Activated CD4-positive, alpha-beta T cell treated with anti-CD3 and anti-CD28 coated beads for 24 hours (primary cell): ENCODE data around the gene EXD1.
"Not testable (repeated sequence)": the region's sequence is repeated elsewhere in the genome, so short reads cannot be mapped to it uniquely, and the experiment has no call there.

Source experiments
- DNase-seq, 2 donors: peaks; one replicate each; pipeline ENCODE4 v3.0.0-alpha.2; 2020; ENCODE audit warnings: low read depth in 2 of 2

The EXD1 gene, protein sequence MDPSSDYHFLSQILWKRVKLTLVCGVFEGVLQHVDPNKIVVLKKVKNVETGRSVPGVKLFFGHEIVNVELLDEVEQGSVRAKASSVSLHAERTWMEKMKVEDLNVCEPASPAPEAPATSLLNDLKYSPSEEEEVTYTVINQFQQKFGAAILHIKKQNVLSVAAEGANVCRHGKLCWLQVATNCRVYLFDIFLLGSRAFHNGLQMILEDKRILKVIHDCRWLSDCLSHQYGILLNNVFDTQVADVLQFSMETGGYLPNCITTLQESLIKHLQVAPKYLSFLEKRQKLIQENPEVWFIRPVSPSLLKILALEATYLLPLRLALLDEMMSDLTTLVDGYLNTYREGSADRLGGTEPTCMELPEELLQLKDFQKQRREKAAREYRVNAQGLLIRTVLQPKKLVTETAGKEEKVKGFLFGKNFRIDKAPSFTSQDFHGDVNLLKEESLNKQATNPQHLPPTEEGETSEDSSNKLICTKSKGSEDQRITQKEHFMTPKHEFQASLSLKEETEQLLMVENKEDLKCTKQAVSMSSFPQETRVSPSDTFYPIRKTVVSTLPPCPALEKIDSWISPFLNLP

DNA sequence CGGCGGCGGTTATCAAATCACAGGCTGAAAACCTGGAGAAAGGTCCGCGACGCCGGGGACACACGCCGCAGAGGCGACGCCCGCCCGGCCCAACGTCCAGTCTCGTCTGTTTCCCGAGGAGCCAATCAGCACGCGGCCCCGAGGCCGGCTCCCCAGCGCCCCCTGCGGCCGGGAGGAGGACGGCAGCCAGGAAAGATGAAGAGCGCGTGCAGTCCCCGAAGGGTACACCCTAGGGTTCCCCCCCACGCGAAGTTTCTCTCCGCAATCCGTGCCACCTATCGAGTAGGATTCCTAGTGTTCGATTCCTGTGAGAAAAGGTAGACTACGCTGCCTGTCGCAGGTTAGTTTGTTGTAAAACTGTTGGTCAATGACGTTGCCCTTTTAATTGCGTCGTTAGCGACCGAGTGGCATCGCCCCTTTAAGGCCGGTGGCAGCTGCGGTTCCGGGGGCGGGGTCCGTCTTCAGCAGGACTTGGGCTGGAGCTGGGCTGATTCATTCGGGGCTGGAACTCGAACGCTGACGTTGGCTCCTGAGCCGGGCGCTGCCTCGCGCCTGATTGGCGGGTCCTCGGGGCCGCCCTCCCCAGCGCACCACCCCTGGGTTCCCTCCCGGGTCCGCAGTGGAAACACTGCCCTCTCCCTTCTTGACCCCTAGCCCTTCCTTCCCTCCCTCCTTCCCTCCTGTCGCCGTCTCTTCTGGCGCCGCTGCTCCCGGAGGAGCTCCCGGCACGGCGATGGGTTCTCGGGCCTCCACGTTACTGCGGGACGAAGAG is at the start of gene EXD1, which contains the start of gene CHP1:
Gene EXD1 (minus strand): TSS at position 108 of the 772 bp plus-strand sequence. CDS start 4,182 bp downstream, outside the sequence.
Gene CHP1 (plus strand): TSS at position 619 of the 772 bp plus-strand sequence. CDS start 115 bp downstream, at position 734.
- DNase-seq = peak; percentile 97

DNA sequence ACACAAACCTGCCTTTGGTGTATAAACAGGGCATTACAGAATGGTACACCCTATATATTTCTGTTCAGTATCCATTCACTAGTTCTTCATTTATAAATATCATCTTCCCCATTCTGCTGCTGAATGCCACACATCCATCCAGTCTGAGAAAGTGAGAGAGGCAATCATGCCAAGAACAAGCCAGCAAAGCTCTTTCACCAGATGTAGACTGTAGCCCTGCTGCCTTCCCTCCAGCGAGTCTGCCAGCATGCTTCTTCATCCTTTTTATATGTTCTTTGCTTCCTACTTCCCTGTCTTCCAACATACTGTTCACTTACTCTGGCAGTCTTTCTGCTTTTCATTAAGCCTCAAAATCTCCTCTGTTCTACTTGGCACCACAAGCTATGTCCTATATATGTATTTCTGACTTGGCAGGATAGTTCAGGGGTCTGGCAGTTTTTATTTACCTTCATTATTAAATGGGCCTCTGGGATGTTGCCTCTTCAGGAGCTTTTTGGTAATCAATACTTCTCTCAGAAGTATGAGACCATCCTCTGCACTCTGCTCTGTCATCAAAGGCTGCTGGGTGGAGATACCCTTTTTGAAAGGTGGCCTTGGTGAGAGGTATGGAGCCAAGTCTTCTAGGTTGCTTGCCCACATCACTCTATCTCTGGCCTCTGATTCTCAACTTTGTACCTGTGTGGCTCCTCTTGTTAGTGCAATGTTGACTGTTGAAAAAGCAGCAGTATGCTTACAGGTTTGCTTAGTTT is 49.2 kb upstream of the EXD1 start:
- no peak for DNase-seq

DNA sequence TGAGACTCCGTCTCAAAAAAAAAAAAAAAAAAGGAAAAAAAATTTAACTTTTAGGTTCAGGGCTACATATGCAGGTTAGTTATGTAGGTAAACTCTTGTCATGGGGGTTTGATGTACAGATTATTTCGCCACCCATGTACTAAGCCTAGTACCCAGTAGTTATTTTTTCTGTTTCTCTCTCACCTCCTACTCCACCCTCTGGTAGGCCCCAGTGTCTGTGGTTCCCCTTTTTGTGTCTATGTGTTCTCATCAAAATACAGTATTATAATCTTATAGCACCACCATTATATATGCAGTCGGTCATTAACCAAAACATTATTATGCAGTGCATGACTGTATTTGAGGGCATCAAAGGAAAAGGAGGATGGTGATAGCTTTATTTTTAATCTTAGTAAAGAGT is 47.8 kb upstream of the EXD1 start:
- no peak for DNase-seq

DNA sequence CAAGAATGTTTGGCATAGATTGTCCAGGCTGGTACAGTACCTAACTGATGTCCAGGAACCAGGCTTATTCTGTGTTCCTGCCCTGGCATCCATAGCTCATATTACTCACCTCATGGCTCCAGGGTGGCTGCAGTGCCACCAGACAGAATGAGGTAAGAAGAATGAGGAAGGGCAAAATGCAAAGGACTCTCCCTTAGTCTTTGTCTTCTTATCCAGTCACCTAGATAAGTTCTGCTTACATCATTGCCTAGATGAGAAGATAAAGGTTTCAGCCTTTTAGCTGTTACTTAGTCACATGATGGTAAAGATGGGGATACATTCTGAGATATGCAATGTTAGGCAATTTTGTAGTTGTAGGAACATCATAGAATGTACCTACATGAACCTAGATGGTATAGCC is 46.3 kb upstream of the EXD1 start:
- DNase-seq = no peak

DNA sequence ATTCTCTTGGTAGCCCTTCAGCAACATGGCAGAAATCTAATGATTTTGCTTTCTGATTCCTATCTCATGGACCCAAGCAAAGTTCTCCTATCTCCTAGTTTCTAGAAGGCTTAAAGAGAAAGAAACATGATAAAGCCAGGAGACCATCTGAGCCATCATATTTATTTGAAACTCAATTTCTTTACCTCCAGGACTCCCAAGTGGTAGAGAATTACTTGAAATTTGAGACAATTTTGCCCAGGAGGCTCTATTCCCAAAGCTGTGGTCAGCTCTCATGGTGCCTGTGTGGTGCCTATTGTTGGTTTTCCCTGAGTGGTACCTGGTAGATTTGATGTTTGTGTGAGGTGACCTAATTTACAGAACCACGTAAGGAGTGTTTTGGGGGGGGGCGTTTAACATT is 39.3 kb upstream of the EXD1 start:
- DNase-seq = no peak

DNA sequence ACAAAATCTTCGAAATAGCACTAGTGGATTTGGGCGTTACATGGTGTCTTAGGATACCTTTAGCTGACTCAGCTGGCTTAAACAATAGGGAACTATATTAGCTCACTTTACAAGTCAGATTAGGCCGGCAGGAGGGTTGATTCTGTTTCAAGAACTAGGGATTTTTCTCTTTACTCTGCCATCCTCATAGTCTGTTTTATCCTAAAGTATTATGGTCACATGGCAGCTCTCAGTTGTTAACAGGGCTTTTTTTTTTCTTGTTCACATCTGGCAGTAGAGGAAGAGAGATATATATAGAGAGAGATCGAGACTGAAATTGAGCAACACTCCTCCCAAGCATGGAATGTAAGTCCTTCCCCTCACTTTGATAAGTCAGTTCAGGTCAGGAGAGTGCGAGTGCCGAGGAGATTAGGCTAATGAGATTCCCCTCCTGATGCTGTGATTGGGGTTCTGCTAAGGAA is 33.4 kb upstream of the EXD1 start:
- DNase-seq = no peak

DNA sequence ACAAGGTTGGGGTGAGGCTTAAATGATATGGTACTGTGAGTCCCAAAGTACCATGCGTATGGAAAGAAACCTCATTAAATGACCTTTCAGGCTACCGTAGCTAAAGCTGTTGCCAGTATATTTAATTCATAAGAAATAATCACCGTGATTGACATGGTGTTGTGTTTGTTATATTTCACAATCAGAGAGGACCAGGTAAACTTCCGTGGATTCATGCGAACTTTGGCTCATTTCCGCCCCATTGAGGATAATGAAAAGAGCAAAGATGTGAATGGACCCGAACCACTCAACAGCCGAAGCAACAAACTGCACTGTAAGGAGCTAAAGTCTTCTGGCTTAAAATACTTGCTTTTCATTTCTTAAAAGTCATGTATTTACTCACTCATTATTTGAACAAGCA is 32.0 kb upstream of the EXD1 start:
- no peak for DNase-seq

DNA sequence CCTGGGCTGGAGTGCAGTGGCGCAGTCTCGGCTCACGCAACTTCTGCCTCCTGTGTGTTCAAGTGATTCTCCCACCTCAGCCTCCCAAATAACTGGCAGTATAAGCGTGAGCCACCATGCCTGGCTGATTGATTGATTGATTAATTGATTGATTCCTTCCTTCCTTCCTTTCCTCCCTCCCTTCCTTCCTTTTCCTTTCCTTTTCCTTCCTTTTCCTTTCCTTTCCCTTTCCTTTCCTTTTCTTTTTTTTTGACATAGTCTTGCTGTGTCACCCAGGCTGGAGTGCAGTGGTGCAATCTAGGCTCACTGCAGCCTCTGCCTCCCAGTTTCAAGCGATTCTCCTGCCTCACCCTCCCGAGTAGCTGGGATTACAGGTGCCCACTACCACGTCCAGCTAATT is 30.4 kb upstream of the EXD1 start:
- not testable (repeated sequence) for DNase-seq

DNA sequence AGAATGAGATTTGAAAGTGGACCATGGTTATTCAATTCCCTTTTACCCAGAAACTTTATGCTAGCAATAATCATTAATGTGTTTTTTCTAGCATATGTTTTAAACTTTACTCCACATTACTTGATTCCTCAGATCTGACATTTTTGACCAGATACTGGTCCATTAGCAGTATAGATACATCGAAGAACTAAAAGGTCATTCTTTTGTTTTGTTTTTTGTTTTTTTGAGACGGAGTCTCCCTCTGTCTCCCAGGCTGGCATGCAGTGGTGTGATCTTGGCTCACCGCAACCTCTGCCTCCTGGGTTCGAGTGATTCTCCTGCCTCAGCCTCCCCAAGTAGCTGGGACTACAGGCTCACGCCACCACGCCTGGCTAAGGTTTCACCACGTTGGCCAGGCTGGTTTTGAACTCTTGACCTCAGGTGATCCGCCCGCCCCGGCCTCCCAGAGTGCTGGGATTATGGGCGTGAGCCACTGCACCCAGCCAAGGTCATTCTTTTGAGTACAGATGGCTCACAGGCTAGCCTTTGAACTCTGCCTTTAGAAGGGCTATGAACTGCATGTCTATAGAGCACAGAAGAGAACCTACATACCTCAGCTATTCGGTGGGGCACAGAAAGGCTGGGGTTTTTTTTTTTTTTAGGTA is 29.1 kb upstream of the EXD1 start:
- DNase-seq = no peak

DNA sequence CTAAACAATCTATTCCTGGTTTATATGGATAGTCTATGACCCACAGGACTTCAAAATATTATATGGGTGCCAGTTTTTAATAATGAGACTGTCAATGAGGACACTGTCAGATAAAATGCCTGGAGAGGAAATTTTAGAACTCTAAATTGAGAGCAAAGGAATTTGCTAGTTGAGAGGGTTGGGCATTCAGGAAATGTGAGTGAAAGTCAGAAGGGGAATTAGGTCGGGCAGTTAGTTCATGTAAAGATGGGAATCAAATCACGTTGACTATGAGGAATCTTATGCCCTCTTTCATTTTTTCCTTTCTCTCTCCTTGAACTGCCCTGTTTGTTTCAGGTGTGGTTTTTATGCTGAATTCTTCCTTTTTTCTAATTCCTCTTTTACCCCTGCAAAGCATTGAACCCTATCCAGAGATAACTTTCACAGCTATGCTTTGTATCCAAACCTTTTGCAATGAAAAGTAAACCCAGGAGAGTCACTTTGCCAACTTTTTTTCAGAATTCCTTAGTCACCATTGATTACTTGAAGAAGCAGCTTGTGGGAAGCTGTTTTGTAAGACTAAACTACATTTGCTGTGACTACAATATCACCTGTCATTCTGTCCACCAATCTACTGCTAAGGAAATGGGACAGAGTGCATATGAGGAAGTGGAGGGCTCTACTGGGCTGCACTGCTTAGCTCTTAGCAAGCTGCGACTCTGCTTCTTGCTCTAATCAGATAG is 28.4 kb upstream of the EXD1 start:
- no peak for DNase-seq

DNA sequence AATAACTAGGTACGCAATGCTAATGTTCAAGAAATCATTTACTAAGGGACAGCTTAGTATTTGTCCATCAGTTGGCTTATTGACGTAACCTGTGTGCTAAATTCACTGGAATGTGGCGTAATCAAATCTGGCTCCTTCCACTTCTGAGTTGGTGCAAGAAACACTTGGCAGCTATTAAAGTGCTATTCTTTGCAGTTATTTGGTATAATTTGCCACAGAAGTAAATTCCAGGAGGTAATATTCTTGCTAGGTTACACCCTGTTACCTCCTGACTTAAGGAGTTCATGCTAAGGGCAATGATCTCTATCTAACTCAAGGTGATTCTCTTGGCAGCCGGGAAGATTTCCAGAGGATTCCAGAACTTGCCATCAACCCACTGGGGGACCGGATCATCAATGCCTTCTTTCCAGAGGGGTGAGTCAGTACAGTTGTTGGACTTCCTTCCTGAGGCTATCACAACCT is 26.1 kb upstream of the EXD1 start:
- no peak for DNase-seq

DNA sequence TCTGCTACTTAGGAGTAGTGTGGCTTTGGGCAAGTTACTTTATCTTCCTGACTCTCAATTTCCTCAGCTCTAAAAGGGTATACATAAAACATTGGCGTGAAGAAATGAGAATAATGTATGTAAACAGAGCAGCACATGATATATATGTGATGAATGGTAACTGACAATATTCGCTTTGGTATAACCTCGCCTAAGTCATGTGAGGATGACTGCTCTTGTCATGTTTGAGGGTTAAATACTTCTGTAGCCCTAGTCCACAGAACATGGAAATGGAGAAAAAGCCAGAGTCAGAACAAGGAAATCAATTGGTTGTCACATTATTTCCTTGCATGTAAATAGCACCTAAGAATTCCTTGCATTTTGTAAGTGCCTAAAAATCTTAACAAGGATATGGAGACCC is 25.5 kb upstream of the EXD1 start:
- no peak for DNase-seq

DNA sequence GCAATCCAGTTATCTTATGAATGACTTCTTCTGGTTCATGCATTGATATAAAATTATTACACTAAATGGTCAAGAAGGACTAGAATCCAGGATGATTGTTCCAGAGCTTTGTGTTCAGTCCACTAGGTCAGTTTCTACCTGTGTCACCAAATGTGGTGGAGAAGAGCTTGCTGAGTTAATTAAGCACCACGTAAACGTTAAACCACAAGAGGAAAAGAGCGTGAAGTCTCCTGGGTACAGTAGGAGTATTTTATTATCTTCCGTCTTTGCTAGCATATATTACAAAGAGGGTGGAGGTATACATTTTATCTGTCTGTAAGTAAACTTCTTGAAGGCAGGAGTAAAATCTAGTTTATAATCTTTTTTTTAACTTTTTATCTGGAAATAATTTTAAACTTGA is 24.0 kb upstream of the EXD1 start:
- no peak for DNase-seq

DNA sequence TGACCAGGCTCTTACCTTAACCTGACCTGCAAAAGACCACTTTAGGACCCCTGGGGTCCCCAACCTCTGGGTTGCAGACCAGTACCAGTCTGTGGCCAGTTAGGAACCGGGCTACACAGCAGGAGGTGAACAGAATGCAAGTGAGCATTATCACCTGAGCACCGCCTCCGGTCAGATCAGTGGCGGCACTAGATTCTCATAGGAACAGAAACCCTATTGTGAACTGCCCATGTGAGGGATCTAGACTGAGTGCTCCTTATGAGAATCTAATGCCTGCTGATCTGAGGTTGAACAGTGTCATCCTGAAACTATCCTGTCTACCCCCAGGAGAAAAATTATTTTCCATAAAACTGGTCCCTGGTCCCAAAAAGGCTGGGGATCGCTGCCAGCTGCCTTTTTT is 20.9 kb upstream of the EXD1 start:
- DNase-seq = no peak

DNA sequence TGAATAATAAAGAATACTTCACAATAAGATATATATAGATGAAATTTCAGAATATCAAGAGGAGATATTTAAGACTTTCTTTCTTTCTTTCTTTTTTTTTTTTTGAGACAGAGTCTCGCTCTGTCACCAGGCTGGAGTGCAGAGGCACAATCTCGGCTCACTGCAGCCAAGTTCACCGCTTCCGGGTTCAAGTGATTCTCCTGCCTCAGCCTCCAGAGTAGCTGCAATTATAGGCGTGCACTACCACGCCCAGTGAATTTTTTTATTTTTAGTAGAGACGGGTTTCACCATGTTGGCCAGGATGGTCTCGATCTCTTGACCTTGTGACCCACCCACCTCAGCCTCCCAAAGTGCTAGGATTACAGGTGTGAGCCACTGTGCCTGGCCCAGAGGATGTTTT is 20.2 kb upstream of the EXD1 start:
- not testable (repeated sequence) for DNase-seq

DNA sequence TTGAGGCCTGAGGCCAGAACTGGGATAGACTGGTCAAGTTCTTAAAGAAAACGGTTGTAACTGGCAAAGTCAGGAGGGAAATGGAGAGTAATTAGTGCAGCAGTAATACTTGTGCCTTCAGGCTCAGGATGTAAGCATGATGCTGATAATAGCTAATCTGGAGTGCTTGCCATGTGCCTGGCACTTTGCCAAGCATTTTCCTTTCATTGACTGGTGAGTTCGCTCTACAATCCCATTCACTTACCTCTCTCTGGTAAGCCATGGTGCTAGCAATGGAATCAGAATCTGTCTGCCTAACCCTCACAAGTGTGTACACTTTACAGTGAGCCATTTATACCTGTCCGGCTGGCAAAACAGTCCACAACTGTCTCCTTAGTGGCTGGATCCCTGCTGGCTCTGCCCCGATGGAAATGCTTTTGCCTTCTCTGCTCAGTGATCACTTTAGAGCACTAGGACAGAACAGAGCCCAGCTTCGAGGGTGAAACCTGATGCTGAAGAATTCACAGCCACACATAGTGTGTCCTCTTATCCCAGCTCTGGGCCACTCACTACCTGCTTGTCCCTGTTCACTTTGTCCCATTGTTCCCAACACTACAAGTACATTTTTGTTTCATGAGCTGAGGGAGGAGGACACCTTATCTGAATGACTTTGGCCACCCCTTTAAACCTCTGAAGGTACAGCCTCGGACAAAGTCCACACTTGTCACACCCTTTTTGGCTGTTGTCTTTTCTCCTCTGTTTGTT is 10.8 kb upstream of the EXD1 start:
- no peak for DNase-seq

DNA sequence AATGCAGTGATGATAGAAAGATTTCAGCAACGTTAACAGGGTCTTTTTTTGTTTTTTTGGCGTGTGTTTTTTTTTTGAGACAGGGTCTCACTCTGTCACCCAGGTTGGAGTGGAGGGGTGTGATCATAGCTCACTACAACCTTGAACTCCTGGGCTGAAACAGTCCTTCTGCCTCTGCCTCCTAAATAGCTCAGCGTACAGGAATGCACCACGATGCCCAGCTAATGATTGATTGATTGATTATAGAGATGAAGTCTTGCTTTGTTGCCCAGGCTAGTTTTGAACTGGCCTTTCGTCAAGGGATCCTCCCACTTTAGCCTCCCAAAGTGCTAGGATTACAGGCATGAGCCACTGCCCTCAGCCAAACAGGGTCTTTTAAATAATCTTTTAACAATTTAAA is 7.5 kb upstream of the EXD1 start:
- no peak for DNase-seq

DNA sequence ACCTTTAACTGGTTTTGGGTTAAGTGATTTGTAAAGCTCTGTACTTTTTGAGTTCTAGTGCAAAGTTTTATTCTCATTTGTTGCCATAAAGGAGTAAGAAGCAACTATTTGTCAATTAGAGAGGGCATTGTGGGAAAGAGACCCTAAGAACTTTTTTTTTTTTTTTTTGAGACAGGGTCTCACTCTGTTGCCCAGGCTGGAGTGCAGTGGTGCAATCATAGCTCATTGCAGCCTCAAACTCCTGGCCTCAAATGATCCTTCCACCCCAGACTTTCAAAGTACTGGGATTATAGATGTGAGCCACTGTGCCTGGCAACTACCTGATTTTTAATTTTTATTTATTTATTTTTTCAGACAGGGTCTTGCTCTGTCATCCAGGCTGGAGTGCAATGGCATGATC is 5.4 kb upstream of the EXD1 start:
- DNase-seq = no peak

DNA sequence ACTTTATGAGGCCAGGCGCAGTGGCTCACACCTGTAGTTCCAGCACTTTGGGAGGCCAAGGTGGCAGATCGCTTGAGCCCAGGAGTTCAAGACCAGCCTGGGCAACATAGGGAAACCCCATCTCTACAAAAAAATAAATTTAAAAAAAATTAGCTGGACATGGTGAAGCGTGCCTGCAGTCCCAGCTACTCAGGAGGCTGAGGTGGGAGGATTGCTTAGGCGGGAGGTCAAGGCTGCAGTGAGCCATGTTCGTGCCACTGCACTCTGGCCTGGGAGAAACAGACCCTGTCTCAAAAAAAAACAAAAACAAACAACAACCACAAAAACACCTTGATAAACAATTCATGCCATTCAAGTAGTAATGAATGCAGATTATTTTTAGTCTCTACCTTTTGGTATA is 4.7 kb upstream of the EXD1 start:
- not testable (repeated sequence) for DNase-seq

DNA sequence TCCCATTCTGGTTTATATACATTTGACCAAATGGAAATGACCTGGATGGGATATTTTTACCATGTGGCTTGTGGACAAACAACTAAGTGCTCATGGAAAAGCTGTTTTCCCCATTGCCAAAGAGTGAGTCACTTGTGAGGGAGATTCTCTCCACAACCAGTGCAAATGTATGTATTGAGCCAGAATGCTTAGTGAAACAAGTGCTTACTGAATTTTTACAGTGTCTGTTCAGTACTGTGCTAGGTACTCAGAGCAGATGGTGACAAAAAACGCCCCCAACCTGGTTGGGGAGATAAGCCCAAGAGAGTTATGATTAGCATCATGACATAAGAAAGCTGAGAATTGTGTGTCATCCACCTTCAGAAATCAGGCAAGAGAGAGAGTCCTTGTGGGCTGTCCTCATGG is 2.8 kb upstream of the EXD1 start:
- DNase-seq = no peak
